ENCODE measurements around the gene NLRP12.
"Not testable (repeated sequence)": the region's sequence is repeated elsewhere in the genome, so short reads cannot be mapped to it uniquely, and the experiment has no call there.

NLRP12 gene, protein sequence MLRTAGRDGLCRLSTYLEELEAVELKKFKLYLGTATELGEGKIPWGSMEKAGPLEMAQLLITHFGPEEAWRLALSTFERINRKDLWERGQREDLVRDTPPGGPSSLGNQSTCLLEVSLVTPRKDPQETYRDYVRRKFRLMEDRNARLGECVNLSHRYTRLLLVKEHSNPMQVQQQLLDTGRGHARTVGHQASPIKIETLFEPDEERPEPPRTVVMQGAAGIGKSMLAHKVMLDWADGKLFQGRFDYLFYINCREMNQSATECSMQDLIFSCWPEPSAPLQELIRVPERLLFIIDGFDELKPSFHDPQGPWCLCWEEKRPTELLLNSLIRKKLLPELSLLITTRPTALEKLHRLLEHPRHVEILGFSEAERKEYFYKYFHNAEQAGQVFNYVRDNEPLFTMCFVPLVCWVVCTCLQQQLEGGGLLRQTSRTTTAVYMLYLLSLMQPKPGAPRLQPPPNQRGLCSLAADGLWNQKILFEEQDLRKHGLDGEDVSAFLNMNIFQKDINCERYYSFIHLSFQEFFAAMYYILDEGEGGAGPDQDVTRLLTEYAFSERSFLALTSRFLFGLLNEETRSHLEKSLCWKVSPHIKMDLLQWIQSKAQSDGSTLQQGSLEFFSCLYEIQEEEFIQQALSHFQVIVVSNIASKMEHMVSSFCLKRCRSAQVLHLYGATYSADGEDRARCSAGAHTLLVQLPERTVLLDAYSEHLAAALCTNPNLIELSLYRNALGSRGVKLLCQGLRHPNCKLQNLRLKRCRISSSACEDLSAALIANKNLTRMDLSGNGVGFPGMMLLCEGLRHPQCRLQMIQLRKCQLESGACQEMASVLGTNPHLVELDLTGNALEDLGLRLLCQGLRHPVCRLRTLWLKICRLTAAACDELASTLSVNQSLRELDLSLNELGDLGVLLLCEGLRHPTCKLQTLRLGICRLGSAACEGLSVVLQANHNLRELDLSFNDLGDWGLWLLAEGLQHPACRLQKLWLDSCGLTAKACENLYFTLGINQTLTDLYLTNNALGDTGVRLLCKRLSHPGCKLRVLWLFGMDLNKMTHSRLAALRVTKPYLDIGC

GRCh38 chr19:53824134-53824611 lies at the start of gene NLRP12:
TSS of gene NLRP12 (minus strand) at chr19:53824314. CDS start at chr19:53824174, 140 bp downstream.
- peak; percentile 58 for DNase-seq

- no peak for DNase-seq
Observed at GRCh38 chr19:53872762-53873161, 48.6 kb upstream of the NLRP12 start.

DNA sequence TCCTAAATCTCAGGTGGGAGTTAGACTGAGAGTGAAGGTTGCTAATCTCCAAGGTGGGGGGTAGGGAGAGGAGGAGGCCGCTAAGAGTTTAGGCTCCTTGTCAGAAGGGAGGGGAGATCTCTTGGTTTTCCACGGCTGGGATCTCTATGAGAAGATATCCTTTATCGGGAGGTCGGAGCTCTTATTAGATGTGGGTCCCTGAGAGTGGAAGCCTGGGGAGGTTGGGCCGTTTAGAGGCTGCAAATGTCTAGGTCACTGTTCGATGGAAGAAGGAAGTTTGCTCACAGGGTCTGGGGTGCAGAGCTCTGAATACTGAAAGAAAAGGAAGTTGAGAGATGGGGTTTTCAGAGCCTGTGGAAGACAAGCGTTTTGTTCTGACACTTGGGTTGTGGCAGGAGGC lies 47.3 kb upstream of the NLRP12 start:
- peak; percentile 48 for DNase-seq

GRCh38 chr19:53870485-53870844 lies 46.4 kb upstream of the NLRP12 start:
- DNase-seq: peak; percentile 64

GRCh38 chr19:53869805-53870484 lies 45.8 kb upstream of the NLRP12 start:
- not testable (repeated sequence) for DNase-seq

- peak; percentile 95 for DNase-seq
Observed at GRCh38 chr19:53868892-53869804, 45.0 kb upstream of the NLRP12 start.

GRCh38 chr19:53868091-53868891 lies 44.2 kb upstream of the NLRP12 start:
- peak; percentile 63 for DNase-seq

- DNase-seq: peak; percentile 100
Observed at GRCh38 chr19:53867225-53868090, 43.3 kb upstream of the NLRP12 start, which contains the start of gene MYADM. TSS of gene MYADM (plus strand) at chr19:53867883. CDS start at chr19:53873530, 5,647 bp downstream.

DNA sequence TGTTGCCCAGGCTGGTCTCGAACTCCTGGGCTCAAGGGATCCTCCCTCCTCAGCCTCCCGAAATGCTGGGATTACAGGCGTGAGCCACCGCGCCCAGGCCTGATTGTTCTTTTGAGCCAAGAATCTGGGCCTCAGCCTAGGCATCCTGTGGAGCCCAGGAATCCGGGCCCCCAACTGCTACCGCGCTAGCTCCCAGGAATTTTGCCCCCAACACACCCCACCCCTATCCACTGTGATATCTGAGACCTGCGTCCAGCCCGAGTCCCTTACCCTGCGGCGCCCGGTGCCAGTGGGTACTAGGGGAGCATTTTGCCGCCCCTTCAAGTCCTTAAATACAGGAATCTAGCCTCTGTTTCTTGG lies 42.7 kb upstream of the NLRP12 start:
- no peak for DNase-seq

- DNase-seq: peak; percentile 86
Observed at GRCh38 chr19:53865918-53866864, 42.1 kb upstream of the NLRP12 start.

GRCh38 chr19:53865523-53865917 lies 41.4 kb upstream of the NLRP12 start:
- DNase-seq: no peak

- no peak for DNase-seq
Observed at GRCh38 chr19:53864308-53864836, 40.3 kb upstream of the NLRP12 start.

GRCh38 chr19:53853707-53854106 lies 29.6 kb upstream of the NLRP12 start:
- DNase-seq: no peak

- peak; percentile 9 for DNase-seq
Observed at GRCh38 chr19:53849237-53849676, 25.1 kb upstream of the NLRP12 start.

GRCh38 chr19:53847555-53847954 lies 23.4 kb upstream of the NLRP12 start:
- no peak for DNase-seq

GRCh38 chr19:53844849-53845246 lies 20.7 kb upstream of the NLRP12 start:
- peak; percentile 33 for DNase-seq

- peak; percentile 25 for DNase-seq
Observed at GRCh38 chr19:53840914-53841313, 16.8 kb upstream of the NLRP12 start.

DNA sequence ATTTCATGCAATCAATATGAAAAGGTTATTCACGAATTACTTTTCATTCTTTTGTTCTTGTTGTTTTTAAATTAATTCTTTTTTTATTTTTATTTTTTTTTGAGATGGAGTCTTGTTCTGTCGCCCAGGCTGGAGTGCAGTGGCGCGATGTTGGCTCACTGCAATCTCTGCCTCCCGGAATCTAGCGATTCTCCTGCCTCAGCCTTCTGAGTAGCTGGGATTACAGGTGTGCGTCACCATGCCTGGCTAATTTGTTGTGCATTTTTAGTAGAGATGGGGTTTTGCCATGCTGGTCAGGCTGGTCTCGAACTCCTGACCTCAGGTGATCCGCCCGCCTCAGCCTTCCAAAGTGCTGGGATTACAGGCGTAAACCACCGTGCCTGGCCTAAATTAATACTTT lies 16.1 kb upstream of the NLRP12 start:
- not testable (repeated sequence) for DNase-seq

All from CD4-positive, alpha-beta T cell treated with Interferon gamma for 1 hour (primary cell).